GM21723 (cell line): Measurements from ENCODE around the gene PCSK6.
"Not testable (repeated sequence)": the region's sequence is repeated elsewhere in the genome, so short reads cannot be mapped to it uniquely, and the experiment has no call there.

ENCODE experiments used
- ATAC-seq: cut with Tn5 transposase; IDR thresholded peaks from one replicate; pipeline ENCODE4 v1.9.1; 2021; ENCODE audit warnings: mild to moderate bottlenecking, moderate library complexity; ENCODE audit not compliant: unreplicated experiment

PCSK6 gene

DNA sequence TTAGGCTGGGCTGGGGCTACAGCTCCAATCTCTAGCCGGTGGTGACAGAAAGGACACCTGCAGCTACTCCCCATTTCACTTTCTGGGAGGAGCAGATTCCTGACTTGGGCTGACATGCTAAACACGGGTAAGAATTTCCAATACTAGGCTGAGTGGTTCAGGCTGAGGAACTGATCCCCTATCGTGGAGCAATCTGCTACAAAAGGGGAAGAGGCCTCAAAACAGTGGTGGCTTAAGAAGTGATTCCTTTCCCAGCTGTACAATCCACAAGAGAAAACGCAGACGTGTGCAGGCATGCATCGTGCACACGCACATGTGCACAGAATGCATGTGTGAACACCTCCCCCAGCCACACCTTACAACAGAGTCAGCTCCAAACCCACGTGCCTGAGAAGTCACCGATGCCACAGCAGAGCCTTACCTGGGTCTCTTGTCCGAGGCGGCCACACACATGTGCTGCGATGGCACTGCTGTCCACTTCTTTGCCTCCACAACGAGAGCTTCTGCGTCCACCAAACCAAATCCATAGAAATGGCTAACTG is 107.8 kb downstream of the PCSK6 start:
- ATAC-seq, result no peak

DNA sequence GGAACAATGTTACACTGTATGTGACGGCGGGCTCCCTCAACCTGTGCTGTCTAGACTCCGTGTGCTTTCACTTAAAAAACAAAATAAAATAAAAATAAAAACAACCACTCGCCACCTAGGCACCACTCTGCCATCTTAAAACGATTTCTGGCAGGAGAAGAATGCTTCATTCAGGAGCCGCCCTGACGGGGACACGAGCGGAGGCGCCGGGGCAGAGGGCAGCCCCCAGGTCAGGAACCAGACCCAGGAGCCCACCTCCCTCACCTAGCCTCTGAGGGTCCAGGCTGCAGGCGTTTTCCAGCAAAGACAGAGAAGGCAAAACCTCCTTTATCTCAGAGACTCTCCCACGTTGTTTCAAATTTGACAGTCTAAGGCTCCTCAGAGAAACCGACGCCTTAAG is 109.4 kb downstream of the PCSK6 start:
- ATAC-seq, result no peak

DNA sequence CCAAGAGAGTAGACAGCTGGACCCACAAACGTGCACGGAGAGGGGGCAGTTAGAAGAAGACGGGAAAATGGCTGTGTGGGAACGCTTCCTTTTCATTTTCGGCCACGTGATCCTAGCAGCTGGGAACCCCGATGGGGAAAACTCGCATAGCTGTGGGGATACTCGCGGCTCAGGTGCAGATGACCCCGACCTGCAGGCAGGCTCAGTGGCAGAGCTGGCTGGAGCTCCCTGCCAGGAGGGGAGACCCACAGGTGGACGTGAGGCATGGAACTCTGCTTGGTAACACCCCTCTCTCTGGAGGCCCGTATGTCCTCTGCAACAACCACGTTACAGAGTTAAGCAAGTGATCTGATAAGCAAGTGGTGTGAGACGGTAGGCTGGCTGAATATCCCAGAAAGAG is 109.9 kb downstream of the PCSK6 start:
- ATAC-seq, result no peak

GRCh38 chr15:101378879-101379278 is 110.6 kb downstream of the PCSK6 start:
- ATAC-seq, result no peak

DNA sequence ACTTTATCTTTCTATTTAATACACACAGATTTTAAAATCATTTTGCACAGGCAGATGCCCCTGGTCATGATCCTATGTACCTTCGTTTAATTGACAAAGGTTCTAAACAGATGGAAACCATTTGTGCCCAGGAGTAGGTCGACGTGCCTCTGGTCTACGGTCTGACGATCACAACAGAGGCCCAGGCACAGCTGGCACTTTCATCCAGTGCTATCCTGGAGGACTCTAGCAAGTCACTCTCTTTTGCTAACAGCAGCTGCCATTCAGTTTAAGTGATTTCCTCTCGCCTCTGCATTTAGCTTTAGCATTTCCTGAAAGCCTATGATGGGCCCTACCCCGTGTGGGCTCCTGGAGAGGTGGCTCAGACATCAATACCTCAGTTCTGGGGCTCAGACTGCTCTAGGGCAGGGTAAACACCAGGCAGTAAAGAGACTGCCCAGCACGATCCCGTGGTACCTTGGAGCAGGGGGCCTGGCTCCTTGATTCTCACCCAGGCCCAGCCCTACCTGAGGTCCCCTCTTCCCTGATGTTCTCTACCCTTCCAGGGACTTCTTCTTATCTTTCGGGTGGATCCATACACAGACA is 111.2 kb downstream of the PCSK6 start:
- no peak for ATAC-seq

DNA sequence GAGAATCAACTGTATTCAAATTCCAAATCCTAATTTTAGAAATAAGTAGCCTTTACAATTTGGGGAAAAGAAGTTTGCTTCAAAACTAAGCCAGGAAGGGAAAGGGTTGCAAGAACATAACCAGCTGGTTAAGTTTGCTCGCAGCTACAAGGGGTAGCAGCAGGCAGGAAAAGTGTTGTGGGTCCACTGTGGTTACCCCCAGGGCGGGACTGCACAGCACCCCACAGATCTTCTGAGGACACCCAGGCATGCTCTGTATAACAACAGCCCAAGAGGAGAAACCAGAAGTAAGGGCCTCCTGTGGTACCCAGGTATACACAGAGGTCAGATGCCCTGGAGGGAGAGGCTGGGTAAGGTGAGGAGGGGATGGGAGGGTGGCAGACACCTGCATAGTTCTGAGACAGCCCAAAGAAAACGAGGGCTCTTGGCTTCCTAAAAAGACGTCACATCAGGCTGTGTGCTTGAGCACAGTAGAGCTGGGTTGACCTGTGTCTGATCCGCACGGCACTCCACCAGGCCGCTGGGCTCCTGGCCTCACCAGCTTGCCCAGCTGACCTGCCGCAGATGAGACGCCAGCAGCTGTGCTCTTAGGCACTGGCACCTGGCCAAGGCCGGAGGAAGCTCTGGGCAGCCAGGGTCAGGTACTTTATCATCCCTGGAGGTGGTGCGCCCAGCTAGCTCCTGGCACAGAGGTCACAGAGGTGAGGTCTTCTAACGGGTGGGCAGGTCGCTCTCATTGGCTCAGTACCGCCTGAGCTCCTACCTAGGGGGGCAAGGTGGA is 112.7 kb downstream of the PCSK6 start:
- no peak for ATAC-seq

- ATAC-seq, result not testable (repeated sequence)
These were observed 114.5 kb downstream of the PCSK6 start for GRCh38 chr15:101375006-101375405.

GRCh38 chr15:101374326-101374725 is 115.2 kb downstream of the PCSK6 start:
- ATAC-seq, result no peak

DNA sequence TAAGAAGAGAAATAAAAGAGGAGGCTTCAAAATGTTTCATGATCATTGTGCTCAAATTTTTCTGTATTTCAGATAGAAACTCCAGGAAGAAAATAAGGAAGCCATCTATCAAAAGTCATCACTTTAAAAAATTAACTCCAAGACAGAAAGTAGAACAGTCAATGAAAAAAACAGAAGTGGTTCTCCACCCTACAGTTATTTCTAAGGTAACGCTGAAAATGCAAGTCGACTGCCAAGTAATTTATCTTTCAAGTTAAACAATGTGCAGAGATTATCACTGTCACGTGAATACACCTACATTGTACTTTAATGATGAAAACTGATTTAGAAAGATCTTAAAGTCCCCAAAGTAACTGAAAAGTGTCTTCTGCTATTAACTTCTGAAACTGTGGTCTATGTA is 115.9 kb downstream of the PCSK6 start:
- ATAC-seq, result no peak

DNA sequence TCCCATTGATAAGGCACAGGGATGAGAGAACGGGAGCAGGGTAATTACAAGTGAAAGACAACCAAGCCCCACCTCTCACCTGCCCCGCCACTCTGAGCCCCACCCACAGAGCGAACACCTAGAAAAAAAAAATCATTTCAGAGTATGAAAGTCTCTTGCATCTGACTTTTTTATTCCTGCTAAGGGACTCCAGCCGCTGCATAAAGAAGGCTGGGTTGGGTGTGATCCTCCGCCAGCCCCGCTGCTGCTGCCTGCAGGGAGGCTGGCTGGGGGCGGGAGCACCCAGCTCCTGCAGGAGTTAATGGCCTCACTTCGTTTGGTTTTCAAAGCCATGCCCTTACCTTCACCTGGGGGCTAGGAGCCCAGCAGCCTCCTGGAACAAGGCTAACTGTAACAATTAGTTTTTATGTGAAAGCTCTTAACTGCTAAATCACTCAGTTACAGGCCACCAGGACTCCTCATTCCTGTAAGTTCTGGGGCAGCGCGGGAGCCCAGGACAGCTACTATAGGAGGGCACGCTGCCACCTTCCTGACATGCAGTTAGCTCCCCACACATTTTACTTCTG is 116.5 kb downstream of the PCSK6 start:
- ATAC-seq, result no peak

- ATAC-seq, result no peak
These were observed 117.3 kb downstream of the PCSK6 start for GRCh38 chr15:101372149-101372577.

- ATAC-seq, result no peak
These were observed 118.0 kb downstream of the PCSK6 start for GRCh38 chr15:101371519-101371918.

DNA sequence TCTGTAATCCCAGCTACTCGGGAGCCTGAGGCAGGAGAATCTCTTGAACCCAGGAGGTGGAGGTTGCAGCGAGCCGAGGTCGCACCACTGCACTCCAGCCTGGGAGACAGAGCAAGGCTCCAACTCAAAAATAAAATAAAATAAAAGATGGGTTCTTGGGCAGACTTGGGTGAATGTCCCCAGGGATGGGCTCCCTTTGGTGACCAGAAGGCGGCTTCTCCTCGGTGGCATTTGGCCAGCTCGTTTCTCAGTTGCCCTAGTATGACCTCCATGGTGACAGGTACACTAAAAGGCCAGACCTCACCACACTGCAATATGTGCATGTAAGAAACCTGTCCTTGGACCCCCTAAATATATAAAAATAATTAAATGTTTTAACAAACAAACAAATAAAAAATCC is 118.4 kb downstream of the PCSK6 start:
- ATAC-seq, result no peak

GRCh38 chr15:101370330-101371024 is 119.0 kb downstream of the PCSK6 start:
- no peak for ATAC-seq

DNA sequence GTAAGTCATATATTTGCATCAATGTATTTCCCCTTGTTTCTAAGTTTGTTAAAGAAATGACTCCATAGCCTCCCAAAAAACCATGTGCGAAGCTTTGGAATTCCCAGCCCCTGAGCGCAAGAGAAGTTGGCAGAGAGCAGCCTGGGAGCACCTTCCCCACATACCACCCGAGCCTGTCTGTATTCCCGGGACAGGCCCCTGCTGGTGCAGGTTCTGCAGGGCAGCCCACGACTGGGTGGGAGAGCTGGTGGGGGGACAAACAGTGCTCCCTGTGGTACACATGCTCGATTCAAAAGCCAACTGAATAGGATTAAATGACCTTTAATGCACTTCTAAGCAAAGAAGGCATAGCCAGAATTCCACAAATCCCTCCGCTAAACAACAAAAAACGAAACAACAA is 119.8 kb downstream of the PCSK6 start:
- no peak for ATAC-seq

DNA sequence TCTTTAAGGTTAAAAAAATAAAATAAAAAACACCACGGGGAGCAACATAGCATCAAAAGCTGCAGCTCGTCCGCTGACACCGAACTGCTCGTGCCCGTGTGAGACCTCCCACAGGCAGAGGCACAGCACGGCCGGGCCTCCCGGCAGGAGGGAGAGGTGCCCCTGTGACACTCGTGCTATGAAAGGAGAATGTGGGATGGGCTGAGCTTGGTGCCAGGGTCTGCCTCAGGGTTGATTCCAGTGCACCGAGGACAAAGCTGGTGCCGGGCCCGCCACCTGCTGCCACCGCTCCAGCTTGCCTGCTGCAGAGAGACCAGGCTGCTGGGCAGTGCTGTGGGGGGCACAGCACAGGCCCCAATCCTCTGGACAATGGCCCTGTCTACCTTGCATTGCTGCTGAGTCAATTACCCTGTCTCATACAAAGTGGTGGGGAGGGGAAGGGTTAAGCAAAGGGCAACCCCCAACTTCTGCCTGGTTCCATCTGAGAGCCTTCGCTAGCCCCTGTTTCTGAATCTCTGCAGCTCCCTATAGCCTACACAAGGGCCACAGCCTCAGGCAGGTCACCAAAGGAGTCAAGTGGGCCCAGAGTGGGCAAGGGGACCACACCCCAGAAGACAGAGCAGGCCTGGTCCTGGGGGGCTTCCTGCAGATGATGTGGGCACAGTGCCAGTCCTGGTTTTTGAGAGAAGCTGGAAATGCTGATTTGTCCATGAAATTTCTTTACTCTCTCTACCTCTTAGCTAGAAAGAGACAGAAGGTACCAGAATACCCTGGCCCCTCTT is 120.5 kb downstream of the PCSK6 start:
- ATAC-seq, result no peak

DNA sequence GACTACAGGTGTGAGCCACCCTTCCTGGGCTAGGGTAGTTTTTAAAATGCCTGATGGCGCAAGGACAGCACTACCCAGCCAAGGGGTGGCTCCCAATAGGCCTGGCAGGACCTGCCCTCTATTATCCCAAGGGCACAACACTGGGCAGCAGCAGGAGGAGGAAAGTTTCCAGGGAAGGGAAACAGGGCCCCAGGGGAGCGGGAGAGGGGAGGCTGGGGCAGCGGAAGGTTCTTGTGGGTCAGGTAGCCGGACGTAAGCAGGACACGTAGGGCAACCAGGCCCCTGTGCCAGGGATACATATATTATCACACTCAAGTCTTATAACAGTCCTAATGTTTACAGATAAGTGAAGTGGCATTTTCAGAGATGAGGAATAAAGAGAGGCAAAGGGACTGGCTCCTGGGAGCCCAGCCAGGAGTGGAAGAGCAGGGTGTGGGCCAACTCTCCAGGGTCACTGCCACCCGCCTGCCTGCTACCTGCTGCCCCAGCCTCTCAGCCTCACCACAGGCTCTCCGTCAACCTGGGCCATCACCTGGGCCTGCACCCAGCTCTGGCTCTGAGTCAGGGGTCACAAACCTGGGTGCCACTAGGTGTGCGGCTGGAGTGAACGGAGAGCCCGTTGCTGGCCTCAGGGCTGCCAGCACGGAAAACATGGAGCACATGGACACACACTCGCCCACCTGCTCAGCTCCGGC is 121.3 kb downstream of the PCSK6 start:
- no peak for ATAC-seq

GRCh38 chr15:101366853-101367252 is 122.7 kb downstream of the PCSK6 start:
- no peak for ATAC-seq

DNA sequence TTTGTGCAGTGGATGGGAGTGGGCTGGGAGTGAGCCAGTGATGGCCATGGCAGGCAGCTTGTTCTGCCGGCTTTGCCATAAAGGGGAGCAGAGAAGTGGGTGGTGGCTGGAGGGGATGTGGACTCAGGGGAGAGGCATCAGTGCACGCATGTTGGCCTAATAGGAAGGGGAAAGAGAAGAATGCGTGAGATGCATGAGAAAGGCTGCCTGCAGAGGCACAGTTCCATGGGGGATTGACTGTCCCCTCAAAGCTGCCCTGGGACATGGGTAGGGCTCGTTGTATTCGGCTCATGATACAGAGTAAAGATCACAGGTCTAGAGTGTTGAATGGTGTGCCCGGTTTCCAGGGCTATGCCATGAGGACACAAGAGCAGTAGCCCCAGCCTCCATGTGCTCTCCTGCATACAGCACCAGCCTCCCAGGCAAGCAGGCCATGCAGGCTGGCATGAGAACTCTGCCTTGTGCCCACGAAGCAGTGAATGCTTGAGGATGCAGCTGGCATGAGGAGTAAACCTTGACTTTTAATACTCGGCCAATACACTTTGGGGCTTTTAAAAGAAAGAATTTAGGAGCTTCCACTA is 126.4 kb downstream of the PCSK6 start:
- no peak for ATAC-seq

- ATAC-seq, result no peak
These were observed 127.1 kb downstream of the PCSK6 start for GRCh38 chr15:101362359-101362758.
